ENCODE data around the gene MINK1.

Gene MINK1

GRCh38 chr17:4833178-4833940 lies at the start of gene MINK1:
Gene MINK1 (plus strand): TSS chr17:4833340. CDS start chr17:4833584, 244 bp downstream.
- DNase-seq: peak; percentile 94 to 95

GRCh38 chr17:4785311-4786105 lies 47.6 kb upstream of the MINK1 start:
- no peak for DNase-seq

- no peak for DNase-seq
Observed at GRCh38 chr17:4786106-4786511, 47.0 kb upstream of the MINK1 start, which contains the start of gene VMO1. Gene VMO1 (minus strand): TSS chr17:4786364. CDS start chr17:4786352, 12 bp downstream.

GRCh38 chr17:4786516-4786915 lies 46.6 kb upstream of the MINK1 start:
- no peak for DNase-seq

GRCh38 chr17:4788159-4788806 lies 44.9 kb upstream of the MINK1 start:
- DNase-seq: no peak

GRCh38 chr17:4788807-4789700 lies 44.1 kb upstream of the MINK1 start, which contains the start of gene GLTPD2:
Gene GLTPD2 (plus strand): TSS chr17:4788964. CDS start chr17:4789012, 48 bp downstream.
- no peak for DNase-seq

GRCh38 chr17:4789701-4789950 lies 43.5 kb upstream of the MINK1 start:
- no peak for DNase-seq

GRCh38 chr17:4789951-4790704 lies 43.0 kb upstream of the MINK1 start:
- DNase-seq: peak; percentile 83 to 84

- DNase-seq: no peak
Observed at GRCh38 chr17:4790705-4791088, 42.4 kb upstream of the MINK1 start.

GRCh38 chr17:4795168-4795567 lies 38.0 kb upstream of the MINK1 start:
- DNase-seq: no peak

GRCh38 chr17:4796552-4796920 lies 36.6 kb upstream of the MINK1 start:
- no peak for DNase-seq

GRCh38 chr17:4800462-4801196 lies 32.5 kb upstream of the MINK1 start:
- DNase-seq: no peak

GRCh38 chr17:4802228-4802627 lies 30.9 kb upstream of the MINK1 start, which contains the start of gene C17orf114:
Gene C17orf114 (minus strand): TSS chr17:4802328.
- DNase-seq: no peak

GRCh38 chr17:4806456-4806776 lies 26.7 kb upstream of the MINK1 start:
- no peak for DNase-seq

- peak; percentile 87 to 88 for DNase-seq
Observed at GRCh38 chr17:4806777-4807604, 26.1 kb upstream of the MINK1 start, which contains the start of gene PLD2. Gene PLD2 (plus strand): TSS chr17:4807152. CDS start chr17:4807773, 621 bp downstream.

- no peak for DNase-seq
Observed at GRCh38 chr17:4807605-4808377, 25.3 kb upstream of the MINK1 start.

GRCh38 chr17:4808378-4808767 lies 24.8 kb upstream of the MINK1 start:
- no peak for DNase-seq

GRCh38 chr17:4810696-4811290 lies 22.3 kb upstream of the MINK1 start:
- no peak for DNase-seq

- no peak for DNase-seq
Observed at GRCh38 chr17:4811471-4811870, 21.7 kb upstream of the MINK1 start.

Measured in CD4-positive, alpha-beta T cell treated with Interleukin-1 beta for 1 hour (primary cell).